ENCODE measurements around the gene SDK1. TPM values are rescaled to one million over a fixed set of nuclear protein-coding genes. Genes with fewer than 3 reads are reported as not detected.
A peak's percentile ranks its signal among the peaks of the same experiment; 100 is the strongest.

Gene SDK1
- total and polyA plus RNA-seq, 2 of the 8 experiments (the other 6 are each of a cell fraction or from before 2014, with no cell fraction given), result 3.3 to 7.2 TPM

GRCh38 chr7:4216016-4216415, 915.0 kb downstream of the SDK1 start:
- no peak overlapping the region for H3K4me3 ChIP-seq (ENCODE audit: extremely low read depth in 1 of 4, insufficient read depth in 2 of 4, low read depth in 3 of 4, low read length in 4 of 4)
- H4K8ac ChIP-seq (ENCODE audit: extremely low read depth, insufficient read depth, low read length), result no peak overlapping the region
- no peaks in the 10 kb centered on the region for H3K36me3 ChIP-seq (ENCODE audit: control insufficient read depth in 2 of 4, insufficient read depth in 4 of 4, low read length in 3 of 4)
- no peak for DNase-seq (ENCODE audit: low read depth in 1 of 2, low spot score in 2 of 2)
- no peak for FAIRE-seq
- H3K9ac ChIP-seq (replicated peaks in 1 of 4; ENCODE audit: extremely low read depth in 1 of 4, low read depth in 3 of 4, low read length in 3 of 4), result no peak overlapping the region
- H2BK120ac ChIP-seq (replicated peaks; ENCODE audit: low read depth, low read length), result no peak overlapping the region
- no peaks in the 10 kb centered on the region for H3K79me1 ChIP-seq (ENCODE audit: low read depth, low read length)
- no peak overlapping the region for H3K18ac ChIP-seq (ENCODE audit: extremely low read depth, low read length)
- H3K79me2 ChIP-seq (ENCODE audit: control insufficient read depth in 1 of 2, insufficient read depth in 2 of 2, low read length in 2 of 2), result no peaks in the 10 kb centered on the region
- H3K4me1 ChIP-seq (replicated peaks in 1 of 4; ENCODE audit: control insufficient read depth in 3 of 4, insufficient read depth in 4 of 4, low read length in 3 of 4), result no peaks in the 10 kb centered on the region; a peak in 1 of 7 replicates
- H3K56ac ChIP-seq (replicated peaks; ENCODE audit: insufficient read length, low read depth, low read length), result no peak overlapping the region
- no peak overlapping the region for H2BK15ac ChIP-seq (ENCODE audit: low read length)
- H3K9me3 ChIP-seq (ENCODE audit: insufficient read depth in 2 of 2, low read depth in 1 of 2, low read length in 1 of 2), result no peaks in the 10 kb centered on the region; a peak in 1 of 4 replicates
- no peak overlapping the region for H3K27ac ChIP-seq (ENCODE audit: low read depth, low read length)
- H3K4me2 ChIP-seq (ENCODE audit: insufficient read depth in 1 of 2, low read depth in 2 of 2, low read length in 2 of 2), result no peak overlapping the region
- peaks cover 2% of the 10 kb centered on the region; the same call in 1 of the 2 replicates for H3K23me2 ChIP-seq (ENCODE audit: low read depth, low read length)
- no peaks in the 10 kb centered on the region for H4K20me1 ChIP-seq (replicated peaks in 1 of 2; ENCODE audit: control insufficient read depth in 1 of 2, insufficient read depth in 2 of 2, low read length in 2 of 2)
- no peak overlapping the region for H4K5ac ChIP-seq (ENCODE audit: insufficient read length, low read depth, low read length)
- 96% methylated on average over 16 of the region's 16 CpGs; no CpG with 5 or more reads in 1 of the 2 experiments for WGBS, 2 experiments (ENCODE audit: extremely low coverage in 1 of 2, insufficient coverage in 1 of 2, insufficient read length in 1 of 2, insufficient replicate concordance in 2 of 2, low coverage in 1 of 2, low lambda C conversion rate in 2 of 2, missing lambda C conversion rate in 1 of 2)
- no peak overlapping the region for H3K23ac ChIP-seq (ENCODE audit: insufficient read length)
- H3K4ac ChIP-seq (replicated peaks; ENCODE audit: insufficient read length, low read depth, low read length), result no peak overlapping the region
- ChIA-PET POLR2A (ENCODE audit: partially characterized antibody) (no interaction called here), CTCF (ENCODE audit: partially characterized antibody) (no interaction called here)
- H2AK5ac ChIP-seq (ENCODE audit: low read depth, low read length), result peak overlapping the region; percentile 53; the same call in 1 of the 2 replicates
- H4K91ac ChIP-seq (replicated peaks; ENCODE audit: insufficient read length, low read length), result no peak overlapping the region
- no peak overlapping the region for H3K14ac ChIP-seq (ENCODE audit: insufficient read length)
- no peaks in the 10 kb centered on the region for H3K27me3 ChIP-seq (replicated peaks in 1 of 4; ENCODE audit: control insufficient read depth in 3 of 4, extremely low read depth in 1 of 4, insufficient read depth in 3 of 4, low read length in 3 of 4)
- no peak overlapping the region for H2BK5ac ChIP-seq (ENCODE audit: low read depth, low read length)
- H2AFZ ChIP-seq (ENCODE audit: low read length), result no peak overlapping the region
- H2BK12ac ChIP-seq (ENCODE audit: low read depth, low read length), result no peak overlapping the region
- no peak overlapping the region for H2BK20ac ChIP-seq (ENCODE audit: low read length)
- TF ChIP-seq MAFK (IDR thresholded peaks at IDR 0.05; ENCODE audit: low read depth, low read length), result no peak
